ENCODE data around the gene ZKSCAN4. TPM values are rescaled to one million over a fixed set of nuclear protein-coding genes. Genes with fewer than 3 reads are reported as not detected.

Gene ZKSCAN4
- total RNA-seq, 2 experiments from 2014 or later = 5.7 to 6.1 TPM

DNA sequence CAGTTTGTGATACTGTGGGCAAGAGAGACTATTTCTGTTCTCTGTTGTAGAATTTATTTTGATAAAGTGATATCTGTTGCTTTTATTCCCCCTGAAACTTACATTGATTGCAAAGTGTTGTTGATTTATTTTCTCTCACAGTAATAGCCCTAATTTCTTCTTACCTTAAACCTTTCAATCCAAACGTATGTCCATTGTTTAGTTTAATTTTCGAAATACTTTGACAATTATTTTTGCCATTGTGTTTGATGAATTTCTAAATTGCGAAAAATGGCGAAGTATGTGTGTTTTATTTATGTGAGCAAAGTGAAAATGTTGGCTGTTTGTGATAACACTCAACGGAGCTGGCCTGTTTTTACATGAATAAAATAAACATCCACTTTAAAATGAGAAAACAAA, 14.5 kb upstream of the ZKSCAN4 start:
- ATAC-seq (no peak), DNase-seq (no peak)
- H3K4me1 Mint-ChIP-seq = peaks cover 22% of the 10 kb centered on the region
- no peaks in the 10 kb centered on the region for H3K9me3 Mint-ChIP-seq (ENCODE audit: low read depth)
- CTCF ChIA-PET = interaction anchor here (1.0 to 2.7 kb wide), 8 partner anchors 9 to 162 kb away, joined by 3 to 21 read pairs (median 6); partner anchors contain the start of genes PGBD1, ZKSCAN4 and ZSCAN12
- H3K36me3 Mint-ChIP-seq = peaks cover 9% of the 10 kb centered on the region
- peaks cover 3% of the 10 kb centered on the region for H3K27me3 Mint-ChIP-seq
- no peak overlapping the region for H3K27ac Mint-ChIP-seq
- no peak overlapping the region for H3K4me3 Mint-ChIP-seq

DNA sequence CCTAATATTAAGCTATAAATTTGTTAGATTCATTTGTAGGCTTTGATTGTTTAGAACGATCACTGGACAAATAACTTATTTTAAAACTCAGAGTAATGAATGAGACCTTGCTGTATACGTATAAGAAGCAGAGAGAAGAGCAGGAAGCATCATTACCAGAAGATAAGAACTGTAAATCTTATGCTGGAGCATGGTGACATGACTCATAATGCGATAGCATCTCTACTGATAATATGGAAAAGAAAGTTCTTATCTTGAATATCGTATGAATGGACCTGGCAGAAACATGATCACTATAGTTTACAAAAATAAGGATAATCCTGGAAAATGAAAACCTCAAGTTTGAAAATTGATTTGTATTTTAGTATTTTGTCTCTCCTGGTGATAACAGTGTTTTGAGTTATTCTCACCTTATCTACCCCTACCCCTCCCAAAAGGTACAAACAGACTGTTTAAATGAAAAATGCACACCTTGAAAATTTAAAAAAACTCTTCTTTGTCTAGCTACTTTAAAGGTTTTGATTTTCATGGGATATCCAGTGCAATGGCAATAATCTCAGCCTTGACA, 12.8 kb upstream of the ZKSCAN4 start:
- Mint-ChIP-seq H3K36me3 (peaks cover 2% of the 10 kb centered on the region), H3K27me3 (peaks cover 3% of the 10 kb centered on the region), H3K4me3 (no peak overlapping the region), H3K9me3 (ENCODE audit: low read depth) (no peaks in the 10 kb centered on the region), H3K27ac (no peak overlapping the region), H3K4me1 (peaks cover 16% of the 10 kb centered on the region)
- DNase-seq (no peak), ATAC-seq (no peak)
- CTCF ChIA-PET = no interaction called here

DNA sequence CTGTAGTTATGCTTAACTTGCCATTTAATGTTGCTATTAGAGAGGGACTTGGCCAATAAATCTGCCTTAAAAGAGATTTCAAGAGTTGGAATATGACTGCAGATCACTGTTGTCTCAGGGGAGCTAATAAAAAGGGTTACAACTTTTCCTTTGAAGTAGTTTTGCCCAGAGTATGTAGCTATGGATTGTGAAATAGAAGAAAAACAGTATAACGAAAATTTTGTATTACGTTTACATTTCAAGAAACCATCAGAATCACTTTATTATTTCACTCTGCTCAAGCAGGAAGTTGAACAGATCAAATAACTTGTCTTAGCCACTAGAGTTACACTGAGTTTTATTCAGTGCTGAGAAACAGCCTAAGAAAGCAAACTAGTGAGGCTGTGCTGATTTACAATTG, 11.9 kb upstream of the ZKSCAN4 start:
- no peak for DNase-seq
- H3K27ac Mint-ChIP-seq = no peak overlapping the region
- ATAC-seq = no peak
- H3K4me1 Mint-ChIP-seq = peaks cover 11% of the 10 kb centered on the region
- CTCF ChIA-PET = interaction anchor here (1.2 kb wide), 1 partner anchor 12 kb away, joined by 3 read pairs; the partner anchor contains the start of gene ZKSCAN4
- peaks cover 3% of the 10 kb centered on the region for H3K27me3 Mint-ChIP-seq
- H3K36me3 Mint-ChIP-seq = no peaks in the 10 kb centered on the region
- H3K4me3 Mint-ChIP-seq = no peak overlapping the region
- no peaks in the 10 kb centered on the region for H3K9me3 Mint-ChIP-seq (ENCODE audit: low read depth)

DNA sequence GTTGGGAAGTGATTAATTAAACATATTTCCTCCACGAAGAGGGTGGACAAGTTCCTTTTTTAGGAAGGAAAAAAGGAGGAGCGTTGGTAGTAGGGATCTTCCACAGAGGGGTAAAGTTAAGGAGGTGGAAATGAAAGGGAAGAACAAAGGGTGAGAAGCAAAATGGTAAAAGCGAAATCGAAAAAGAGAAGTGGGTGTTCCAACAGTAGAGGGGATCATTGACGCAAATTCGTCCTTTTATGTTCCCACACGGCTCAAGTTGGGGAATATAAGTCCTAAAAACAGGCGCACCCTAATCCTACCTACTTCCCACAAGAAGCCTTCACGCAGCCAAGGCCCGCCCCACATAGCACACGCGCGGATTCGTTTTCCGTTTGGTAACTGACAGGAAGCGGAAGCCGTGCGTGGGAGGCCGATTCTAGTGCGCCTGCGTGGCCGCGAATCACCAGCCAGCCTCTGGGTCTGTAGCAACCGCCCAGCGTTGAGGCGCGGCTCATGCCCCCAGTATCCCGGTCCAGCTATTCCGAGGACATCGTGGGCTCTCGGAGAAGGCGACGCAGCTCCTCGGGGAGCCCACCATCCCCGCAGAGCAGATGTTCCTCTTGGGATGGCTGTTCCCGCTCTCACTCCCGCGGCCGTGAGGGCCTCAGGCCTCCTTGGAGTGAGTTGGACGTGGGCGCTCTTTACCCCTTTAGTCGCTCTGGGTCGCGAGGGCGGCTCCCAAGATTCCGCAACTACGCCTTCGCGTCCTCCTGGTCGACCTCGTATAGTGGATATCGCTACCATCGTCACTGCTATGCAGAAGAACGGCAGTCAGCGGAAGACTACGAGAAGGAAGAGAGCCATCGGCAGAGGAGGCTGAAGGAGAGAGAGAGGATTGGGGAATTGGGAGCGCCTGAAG, 7.1 kb upstream of the ZKSCAN4 start, which contains the start of gene NKAPL:
TSS of gene NKAPL (plus strand) at position 421 of the 901 bp plus-strand sequence. CDS start at position 496, 75 bp downstream.
- peaks cover 8% of the 10 kb centered on the region for H3K36me3 Mint-ChIP-seq
- CTCF ChIA-PET = no interaction called here
- peak within 1 kb of the TSS; percentile 28 for H3K4me3 Mint-ChIP-seq
- peak within 1 kb of the TSS; percentile 47 for H3K27ac Mint-ChIP-seq
- peaks cover 7% of the 10 kb centered on the region for H3K27me3 Mint-ChIP-seq
- peaks cover 8% of the 10 kb centered on the region for H3K4me1 Mint-ChIP-seq
- ATAC-seq (peak; percentile 60), DNase-seq (peak; percentile 67)
- peaks cover 4% of the 10 kb centered on the region for H3K9me3 Mint-ChIP-seq (ENCODE audit: low read depth)

DNA sequence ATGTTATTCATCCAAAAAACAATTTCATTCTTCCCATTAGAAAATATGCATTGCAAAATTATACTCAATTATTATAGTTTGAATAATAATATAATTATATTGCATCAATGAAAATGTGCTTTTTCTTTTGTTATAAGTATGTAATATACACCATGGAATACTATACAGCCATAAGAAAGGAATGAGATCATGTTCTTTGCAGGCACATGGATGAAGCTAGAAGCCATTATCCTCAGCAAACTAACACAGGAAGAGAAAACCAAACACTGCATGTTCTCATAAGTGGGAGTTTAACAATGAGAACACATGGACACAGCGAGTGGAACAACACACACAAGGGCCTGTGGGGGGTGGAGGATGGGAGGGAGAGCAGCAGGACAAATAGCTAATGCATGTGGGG, 5.0 kb upstream of the ZKSCAN4 start:
- H3K9me3 Mint-ChIP-seq (ENCODE audit: low read depth) = peaks cover 4% of the 10 kb centered on the region
- no peak overlapping the region for H3K4me3 Mint-ChIP-seq
- CTCF ChIA-PET = no interaction called here
- H3K4me1 Mint-ChIP-seq = peaks cover 15% of the 10 kb centered on the region
- no peak overlapping the region for H3K27ac Mint-ChIP-seq
- DNase-seq (no peak), ATAC-seq (no peak)
- H3K27me3 Mint-ChIP-seq = peaks cover 4% of the 10 kb centered on the region
- H3K36me3 Mint-ChIP-seq = peaks cover 10% of the 10 kb centered on the region

DNA sequence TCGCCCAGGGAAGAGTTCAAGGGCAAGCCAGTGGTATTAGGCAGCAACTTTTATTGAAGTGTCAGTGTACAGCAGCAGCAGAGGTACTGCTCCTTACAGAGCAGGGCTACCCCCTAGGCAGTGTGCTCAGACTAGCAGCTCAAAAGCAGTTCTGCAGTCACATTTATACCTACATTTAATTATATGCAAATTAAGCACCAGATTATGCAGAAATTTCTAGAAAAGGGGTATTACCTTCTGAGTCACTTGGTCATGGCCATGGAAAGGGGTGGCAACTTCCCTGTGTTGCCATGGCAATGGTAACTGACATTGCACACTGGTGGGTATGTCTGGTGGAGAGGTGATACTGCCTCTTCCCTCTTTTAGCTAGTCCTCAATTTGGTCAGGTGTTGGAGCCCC, 2.1 kb upstream of the ZKSCAN4 start:
- peaks cover 29% of the 10 kb centered on the region for H3K4me1 Mint-ChIP-seq

DNA sequence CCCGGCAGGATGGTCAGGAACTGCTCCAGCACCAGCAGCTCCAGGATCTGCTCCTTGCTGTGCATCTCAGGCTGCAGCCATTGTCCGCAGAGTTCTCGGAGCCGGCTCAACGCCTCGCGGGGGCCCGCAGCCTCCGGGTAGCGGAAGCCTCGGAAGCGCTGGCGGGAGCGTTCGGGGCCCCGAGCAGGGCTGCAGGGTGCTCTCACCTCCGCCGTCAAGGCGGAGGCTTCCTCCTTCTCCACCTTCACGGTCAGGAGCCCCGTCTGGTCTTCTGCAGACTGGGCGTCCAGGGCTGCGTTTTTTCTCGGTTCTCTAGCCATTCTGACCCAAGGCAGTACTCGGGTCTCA, 434 bp downstream of the ZKSCAN4 start:
- peak overlapping the region; percentile 86 for H3K27ac Mint-ChIP-seq

More for the DNA sequence above, 2.1 kb upstream of the ZKSCAN4 start:
- CTCF ChIA-PET = no interaction called here
- ATAC-seq (no peak), DNase-seq (no peak)
- peaks cover 4% of the 10 kb centered on the region for H3K9me3 Mint-ChIP-seq (ENCODE audit: low read depth)
- peaks cover 4% of the 10 kb centered on the region for H3K27me3 Mint-ChIP-seq
- H3K36me3 Mint-ChIP-seq = peaks cover 13% of the 10 kb centered on the region
- no peak overlapping the region for H3K4me3 Mint-ChIP-seq
- no peak overlapping the region for H3K27ac Mint-ChIP-seq

DNA sequence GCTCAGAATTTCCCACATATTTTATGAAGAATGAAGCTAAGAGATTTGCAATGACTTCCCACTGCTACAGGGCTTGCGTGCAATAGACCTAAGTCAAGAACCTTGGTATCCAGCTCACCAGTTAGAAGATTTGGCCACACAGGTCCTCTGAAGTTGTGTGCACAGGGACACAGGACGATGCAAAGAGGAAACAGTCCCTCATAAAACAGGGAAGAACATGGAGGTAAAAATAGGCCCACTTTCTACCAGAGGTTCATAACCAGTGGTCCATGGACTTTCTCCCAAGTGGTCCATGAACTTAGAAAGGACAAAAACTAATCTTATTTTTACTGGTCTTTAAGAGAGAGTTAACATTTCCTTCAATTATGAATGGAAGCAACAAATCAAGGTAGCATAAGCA, 1.3 kb downstream of the ZKSCAN4 start:
- ATAC-seq = no peak
- peaks cover 32% of the 10 kb centered on the region for H3K36me3 Mint-ChIP-seq
- peaks cover 26% of the 10 kb centered on the region for H3K4me1 Mint-ChIP-seq
- CTCF ChIA-PET = interaction anchor here (1.5 to 4.3 kb wide), 2 partner anchors 16 to 105 kb away, joined by 6 to 21 read pairs; partner anchors contain the start of gene ZSCAN26
- H3K9me3 Mint-ChIP-seq (ENCODE audit: low read depth) = no peaks in the 10 kb centered on the region
- no peak for DNase-seq
- H3K27ac Mint-ChIP-seq = no peak overlapping the region
- H3K27me3 Mint-ChIP-seq = no peaks in the 10 kb centered on the region
- H3K4me3 Mint-ChIP-seq = peak overlapping the region; percentile 53

More for the DNA sequence above, 434 bp downstream of the ZKSCAN4 start:
- ATAC-seq (peak; percentile 86), DNase-seq (peak; percentile 60)
- peak overlapping the region; percentile 96 for H3K4me3 Mint-ChIP-seq
- no peaks in the 10 kb centered on the region for H3K27me3 Mint-ChIP-seq
- CTCF ChIA-PET = interaction anchor here (0.8 to 4.3 kb wide), 3 partner anchors 12 to 104 kb away, joined by 3 to 21 read pairs (median 5); partner anchors contain the start of gene ZSCAN26
- peaks cover 23% of the 10 kb centered on the region for H3K36me3 Mint-ChIP-seq
- H3K4me1 Mint-ChIP-seq = peaks cover 26% of the 10 kb centered on the region
- H3K9me3 Mint-ChIP-seq (ENCODE audit: low read depth) = no peaks in the 10 kb centered on the region

DNA sequence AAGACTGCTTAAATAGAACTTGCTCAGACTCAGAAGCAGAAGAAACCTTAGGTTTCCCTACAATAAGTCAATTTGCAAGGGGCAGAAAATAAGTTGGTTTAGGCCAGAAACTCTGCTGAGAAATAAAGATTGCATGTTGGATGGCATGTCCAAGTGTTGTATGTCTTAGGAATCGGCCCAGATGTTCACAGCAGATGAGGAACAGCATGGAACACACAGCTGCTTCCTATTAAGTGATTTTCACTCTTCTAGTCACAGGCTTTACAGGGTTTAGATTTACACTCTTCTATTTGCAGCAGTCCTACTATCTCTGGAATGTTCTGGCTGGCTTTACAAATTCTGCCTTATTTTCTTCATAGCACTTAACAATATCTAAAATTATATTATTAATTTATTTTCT, 3.2 kb downstream of the ZKSCAN4 start:
- DNase-seq (no peak), ATAC-seq (no peak)
- Mint-ChIP-seq H3K4me1 (peaks cover 26% of the 10 kb centered on the region), H3K27ac (no peak overlapping the region), H3K9me3 (ENCODE audit: low read depth) (no peaks in the 10 kb centered on the region), H3K4me3 (no peak overlapping the region), H3K36me3 (peaks cover 48% of the 10 kb centered on the region), H3K27me3 (no peaks in the 10 kb centered on the region)
- CTCF ChIA-PET = interaction anchor here (4.3 kb wide), 1 partner anchor 18 kb away, joined by 21 read pairs; the partner anchor contains the start of gene ZSCAN26

DNA sequence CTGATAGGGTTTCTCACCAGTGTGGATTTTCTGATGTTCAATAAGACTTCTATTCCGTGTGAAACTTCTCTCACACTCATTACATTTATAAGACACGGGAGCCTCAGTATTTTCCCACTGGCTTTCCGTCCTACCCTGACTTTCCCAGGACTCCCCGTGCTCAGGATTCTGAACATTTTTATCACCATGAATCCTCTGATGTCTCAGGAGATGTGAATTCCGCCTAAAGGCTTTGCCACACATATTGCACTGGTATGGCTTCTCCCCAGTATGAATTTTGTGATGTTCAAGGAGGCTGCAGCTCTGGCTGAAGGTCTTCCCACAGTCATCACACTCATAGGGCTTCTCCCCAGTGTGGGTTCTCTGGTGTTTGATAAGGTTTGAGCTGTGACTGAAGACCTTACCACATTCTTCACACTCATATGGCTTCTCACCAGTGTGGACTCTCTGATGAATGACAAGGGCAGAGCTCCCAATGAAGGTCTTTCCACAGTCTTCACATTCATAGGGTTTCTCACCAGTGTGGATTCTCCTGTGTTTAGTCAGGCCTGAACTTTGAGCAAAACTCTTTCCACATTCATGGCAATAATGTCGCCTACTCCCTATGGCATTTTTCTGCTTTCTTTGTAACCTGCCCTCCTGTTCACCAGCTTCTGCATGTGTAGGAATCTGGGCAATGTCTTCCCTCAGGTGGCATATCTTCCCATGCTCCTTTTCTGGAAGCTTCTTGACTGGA, 6.7 kb downstream of the ZKSCAN4 start:
- Mint-ChIP-seq H3K27me3 (no peaks in the 10 kb centered on the region), H3K27ac (no peak overlapping the region), H3K4me3 (no peak overlapping the region), H3K36me3 (peaks cover 48% of the 10 kb centered on the region), H3K9me3 (ENCODE audit: low read depth) (no peaks in the 10 kb centered on the region), H3K4me1 (peaks cover 11% of the 10 kb centered on the region)
- no peak for DNase-seq
- no peak for ATAC-seq
- CTCF ChIA-PET = no interaction called here

DNA sequence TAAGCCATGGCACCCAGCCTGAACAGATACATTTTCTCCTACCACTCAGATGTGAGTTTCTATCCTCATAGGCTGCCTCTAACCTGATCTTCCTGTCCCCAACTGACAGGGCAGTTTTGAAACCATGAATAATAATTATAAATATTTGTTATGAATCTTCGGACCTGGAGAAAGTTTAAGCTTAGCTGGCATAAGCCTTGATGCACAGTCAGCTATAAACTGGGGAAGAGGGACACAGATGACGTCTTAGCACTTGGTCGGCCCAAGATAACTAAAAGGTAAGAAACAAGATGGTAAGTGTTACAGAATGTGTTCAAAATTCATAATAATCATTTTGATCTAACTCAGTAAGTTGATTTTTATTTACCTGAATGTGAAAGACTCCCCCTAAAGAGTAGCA, 8.1 kb downstream of the ZKSCAN4 start:
- Mint-ChIP-seq H3K27me3 (no peaks in the 10 kb centered on the region), H3K36me3 (peaks cover 46% of the 10 kb centered on the region), H3K27ac (no peak overlapping the region), H3K4me1 (peaks cover 6% of the 10 kb centered on the region), H3K9me3 (ENCODE audit: low read depth) (no peaks in the 10 kb centered on the region), H3K4me3 (no peak overlapping the region)
- DNase-seq (no peak), ATAC-seq (no peak)
- CTCF ChIA-PET = no interaction called here

DNA sequence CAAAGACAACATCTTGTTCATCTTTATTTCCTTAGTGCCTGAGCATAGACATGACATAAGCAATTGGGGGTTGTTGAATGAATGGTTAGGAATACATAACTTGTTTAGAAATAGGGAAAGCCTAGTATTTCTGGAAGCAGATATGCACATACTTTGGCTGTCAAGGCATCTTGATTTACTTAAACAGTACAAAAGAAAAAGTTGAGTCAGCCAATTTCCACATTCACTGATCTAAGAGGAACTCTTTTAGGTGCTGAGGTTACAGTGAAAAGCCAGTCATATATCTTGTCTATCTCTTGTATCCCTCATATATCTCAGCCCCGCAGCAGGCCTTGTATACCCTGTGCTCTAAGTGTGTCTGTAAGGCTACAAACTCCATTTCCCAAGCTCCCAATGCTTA, 11.6 kb downstream of the ZKSCAN4 start:
- no peak for DNase-seq
- H3K27me3 Mint-ChIP-seq = no peaks in the 10 kb centered on the region
- peaks cover 24% of the 10 kb centered on the region for H3K36me3 Mint-ChIP-seq
- no peak overlapping the region for H3K4me3 Mint-ChIP-seq
- ATAC-seq = no peak
- H3K9me3 Mint-ChIP-seq (ENCODE audit: low read depth) = no peaks in the 10 kb centered on the region
- CTCF ChIA-PET = no interaction called here
- H3K4me1 Mint-ChIP-seq = no peaks in the 10 kb centered on the region
- H3K27ac Mint-ChIP-seq = no peak overlapping the region

DNA sequence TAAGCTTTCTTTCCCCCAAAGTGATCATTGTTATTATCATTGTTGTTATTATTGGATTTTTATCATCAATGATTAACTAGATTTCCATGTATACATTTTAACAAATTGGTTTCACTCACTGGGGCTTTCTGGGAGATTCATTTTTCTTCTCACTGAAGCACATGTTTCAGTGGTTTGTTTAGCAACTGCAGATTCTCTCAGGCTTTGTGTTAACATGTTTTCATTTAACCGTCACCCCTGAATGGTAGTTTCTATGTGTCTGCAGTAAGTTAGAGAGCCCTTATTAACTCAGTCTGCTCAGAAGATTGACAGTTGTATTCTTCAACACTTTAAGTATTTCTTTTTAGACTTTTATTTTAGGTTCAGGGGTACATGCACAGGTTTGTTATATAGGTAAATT, 12.4 kb downstream of the ZKSCAN4 start:
- H3K9me3 Mint-ChIP-seq (ENCODE audit: low read depth) = no peaks in the 10 kb centered on the region
- no peak overlapping the region for H3K27ac Mint-ChIP-seq
- H3K27me3 Mint-ChIP-seq = no peaks in the 10 kb centered on the region
- DNase-seq (no peak), ATAC-seq (no peak)
- CTCF ChIA-PET = no interaction called here
- H3K36me3 Mint-ChIP-seq = peaks cover 15% of the 10 kb centered on the region
- H3K4me1 Mint-ChIP-seq = no peaks in the 10 kb centered on the region
- H3K4me3 Mint-ChIP-seq = no peak overlapping the region
